ENCODE results near the gene ZNF618.

- TF ChIP-seq CTCF (conservative IDR thresholded peaks at IDR 0.05; ENCODE audit: low read length) (no peak), EZH2phosphoT487 (IDR thresholded peaks at IDR 0.05; ENCODE audit: borderline replicate concordance) (no peak)
Measured at GRCh38 chr9:113953531-113953930, 77.4 kb downstream of the ZNF618 start.
